ENCODE results near the gene CHMP2B.
"Not testable (repeated sequence)": the region's sequence is repeated elsewhere in the genome, so short reads cannot be mapped to it uniquely, and the experiment has no call there.

The CHMP2B gene

GRCh38 chr3:87288446-87288845 is 61.3 kb downstream of the CHMP2B start:
- H3K4me3 ChIP-seq (replicated peaks; ENCODE audit: low read depth, low read length): no peak overlapping the region
- no peak for DNase-seq (ENCODE audit: extremely low read depth, low read depth)
- TF ChIP-seq, protein P1, sequence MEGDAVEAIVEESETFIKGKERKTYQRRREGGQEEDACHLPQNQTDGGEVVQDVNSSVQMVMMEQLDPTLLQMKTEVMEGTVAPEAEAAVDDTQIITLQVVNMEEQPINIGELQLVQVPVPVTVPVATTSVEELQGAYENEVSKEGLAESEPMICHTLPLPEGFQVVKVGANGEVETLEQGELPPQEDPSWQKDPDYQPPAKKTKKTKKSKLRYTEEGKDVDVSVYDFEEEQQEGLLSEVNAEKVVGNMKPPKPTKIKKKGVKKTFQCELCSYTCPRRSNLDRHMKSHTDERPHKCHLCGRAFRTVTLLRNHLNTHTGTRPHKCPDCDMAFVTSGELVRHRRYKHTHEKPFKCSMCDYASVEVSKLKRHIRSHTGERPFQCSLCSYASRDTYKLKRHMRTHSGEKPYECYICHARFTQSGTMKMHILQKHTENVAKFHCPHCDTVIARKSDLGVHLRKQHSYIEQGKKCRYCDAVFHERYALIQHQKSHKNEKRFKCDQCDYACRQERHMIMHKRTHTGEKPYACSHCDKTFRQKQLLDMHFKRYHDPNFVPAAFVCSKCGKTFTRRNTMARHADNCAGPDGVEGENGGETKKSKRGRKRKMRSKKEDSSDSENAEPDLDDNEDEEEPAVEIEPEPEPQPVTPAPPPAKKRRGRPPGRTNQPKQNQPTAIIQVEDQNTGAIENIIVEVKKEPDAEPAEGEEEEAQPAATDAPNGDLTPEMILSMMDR (IDR thresholded peaks at IDR 0.05; ENCODE audit: low read depth, low read length, missing control alignments): no peak

GRCh38 chr3:87298111-87298718 is 71.1 kb downstream of the CHMP2B start:
- TF ChIP-seq, protein P1 (IDR thresholded peaks at IDR 0.05; ENCODE audit: low read depth, low read length, missing control alignments): peak; percentile 48
- DNase-seq (ENCODE audit: extremely low read depth, low read depth): no peak
- H3K4me3 ChIP-seq (replicated peaks; ENCODE audit: low read depth, low read length): no peak overlapping the region

- not testable (repeated sequence) for H3K4me3 ChIP-seq (replicated peaks; ENCODE audit: low read depth, low read length); DNase-seq (ENCODE audit: extremely low read depth, low read depth)
Measured at GRCh38 chr3:87305031-87305430, 77.9 kb downstream of the CHMP2B start.
